ENCODE measurements around the gene CELSR1. TPM values are rescaled to one million over a fixed set of nuclear protein-coding genes. Genes with fewer than 3 reads are reported as not detected.

CELSR1 gene
- total RNA-seq, 2 experiments from 2014 or later = 1.0 to 1.1 TPM

DNA sequence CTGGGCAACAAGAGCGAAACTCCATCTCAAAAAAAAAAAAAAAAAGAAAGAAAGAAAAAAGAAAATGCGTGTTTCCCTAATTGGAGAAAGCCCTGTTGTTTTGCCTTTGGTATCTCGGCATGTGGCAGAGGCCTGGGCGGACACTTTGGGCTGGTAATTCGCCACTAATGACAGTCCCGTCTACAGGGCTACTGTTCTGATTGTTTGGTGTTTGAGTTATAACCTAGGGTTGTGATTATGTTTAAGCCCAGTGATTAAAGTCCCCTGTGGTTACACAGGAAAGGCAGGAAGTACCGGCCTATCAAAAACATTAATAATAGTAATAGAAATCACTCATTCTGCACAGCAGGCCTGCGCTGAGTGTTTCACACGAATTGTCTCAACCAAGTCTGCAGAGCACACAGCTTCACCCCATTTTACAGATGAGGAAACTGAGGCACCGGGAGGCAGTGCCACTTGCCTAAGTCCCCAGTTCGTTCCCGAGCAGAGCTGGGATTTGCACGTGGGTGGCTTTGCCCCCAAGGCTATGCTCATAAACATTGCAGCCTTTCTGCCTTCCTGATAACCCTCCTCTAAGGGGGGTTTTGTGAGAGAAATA is 43.6 kb upstream of the CELSR1 start:
- intact Hi-C loops (cut with DNase I, micrococcal nuclease) = no loop called here
- peak overlapping the region; percentile 11 for H3K4me3 Mint-ChIP-seq
- no peak overlapping the region for H3K27ac ChIP-seq (ENCODE audit: low read depth in 1 of 2, low read length in 2 of 2)
- H3K27me3 Mint-ChIP-seq = no peaks in the 10 kb centered on the region
- peaks cover 7% of the 10 kb centered on the region for H3K36me3 Mint-ChIP-seq (ENCODE audit: low read depth)
- TF ChIP-seq, protein P1, sequence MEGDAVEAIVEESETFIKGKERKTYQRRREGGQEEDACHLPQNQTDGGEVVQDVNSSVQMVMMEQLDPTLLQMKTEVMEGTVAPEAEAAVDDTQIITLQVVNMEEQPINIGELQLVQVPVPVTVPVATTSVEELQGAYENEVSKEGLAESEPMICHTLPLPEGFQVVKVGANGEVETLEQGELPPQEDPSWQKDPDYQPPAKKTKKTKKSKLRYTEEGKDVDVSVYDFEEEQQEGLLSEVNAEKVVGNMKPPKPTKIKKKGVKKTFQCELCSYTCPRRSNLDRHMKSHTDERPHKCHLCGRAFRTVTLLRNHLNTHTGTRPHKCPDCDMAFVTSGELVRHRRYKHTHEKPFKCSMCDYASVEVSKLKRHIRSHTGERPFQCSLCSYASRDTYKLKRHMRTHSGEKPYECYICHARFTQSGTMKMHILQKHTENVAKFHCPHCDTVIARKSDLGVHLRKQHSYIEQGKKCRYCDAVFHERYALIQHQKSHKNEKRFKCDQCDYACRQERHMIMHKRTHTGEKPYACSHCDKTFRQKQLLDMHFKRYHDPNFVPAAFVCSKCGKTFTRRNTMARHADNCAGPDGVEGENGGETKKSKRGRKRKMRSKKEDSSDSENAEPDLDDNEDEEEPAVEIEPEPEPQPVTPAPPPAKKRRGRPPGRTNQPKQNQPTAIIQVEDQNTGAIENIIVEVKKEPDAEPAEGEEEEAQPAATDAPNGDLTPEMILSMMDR (IDR thresholded peaks at IDR 0.05) = no peak
- DNase-seq (no peak), ATAC-seq (ENCODE audit: poor library complexity) (no peak)
- no peaks in the 10 kb centered on the region for H3K9me3 ChIP-seq (ENCODE audit: control insufficient read depth in 1 of 2, insufficient read depth in 1 of 2, low read length in 2 of 2)
- CTCF ChIA-PET = no interaction called here
- no peaks in the 10 kb centered on the region for H3K27me3 ChIP-seq (ENCODE audit: control insufficient read depth in 1 of 2, insufficient read depth in 2 of 2, low read length in 2 of 2)
- no peaks in the 10 kb centered on the region for H3K36me3 ChIP-seq (ENCODE audit: insufficient read depth, low read length)
- H3K4me1 ChIP-seq (ENCODE audit: insufficient read depth, low read length) = peaks cover 35% of the 10 kb centered on the region
- H3K9me3 Mint-ChIP-seq = no peaks in the 10 kb centered on the region
- peaks cover 30% of the 10 kb centered on the region for H3K4me1 Mint-ChIP-seq (ENCODE audit: low read depth)
- POLR2A ChIA-PET = no interaction called here
- H3K4me3 ChIP-seq (ENCODE audit: low read length) = no peak overlapping the region
- H3K27ac Mint-ChIP-seq = no peak overlapping the region

DNA sequence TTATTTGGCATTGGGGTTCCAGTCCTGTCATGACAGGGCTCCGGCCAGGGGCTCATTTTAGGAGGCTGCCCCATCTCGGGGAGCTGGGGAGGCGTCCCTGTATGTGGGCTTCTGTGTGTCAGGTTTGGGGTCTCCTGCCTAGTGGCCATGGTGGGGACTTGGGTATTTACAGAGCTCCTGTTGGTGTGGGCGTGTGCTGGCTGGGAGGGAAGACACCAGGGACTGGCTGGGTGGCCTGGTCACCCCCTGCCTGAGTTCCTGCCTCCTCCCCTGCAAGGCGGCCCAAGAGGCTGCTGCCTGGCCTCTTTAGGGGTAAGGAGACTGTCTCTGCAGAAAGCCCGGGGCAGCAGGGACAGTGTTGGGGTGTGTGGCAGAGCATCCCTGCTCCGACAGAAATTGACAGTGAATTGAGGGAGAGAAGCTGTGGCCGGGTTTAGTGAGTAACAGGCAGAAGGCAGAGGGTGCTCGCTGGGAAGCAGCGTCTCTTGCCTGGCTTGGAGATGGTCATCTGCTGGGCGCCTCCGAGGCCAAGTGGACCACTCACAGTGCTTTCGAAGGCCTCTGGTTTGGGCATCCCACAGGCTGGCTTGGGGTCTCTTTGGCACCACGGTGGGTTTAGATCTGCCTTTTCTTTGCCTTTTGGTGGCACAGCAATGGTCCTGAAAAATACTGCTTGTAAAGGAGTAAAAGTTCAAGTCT is 42.5 kb upstream of the CELSR1 start:
- peaks cover 46% of the 10 kb centered on the region for H3K4me1 ChIP-seq (ENCODE audit: insufficient read depth, low read length)
- CTCF ChIA-PET = no interaction called here
- peaks cover 11% of the 10 kb centered on the region for H3K36me3 Mint-ChIP-seq (ENCODE audit: low read depth)

DNA sequence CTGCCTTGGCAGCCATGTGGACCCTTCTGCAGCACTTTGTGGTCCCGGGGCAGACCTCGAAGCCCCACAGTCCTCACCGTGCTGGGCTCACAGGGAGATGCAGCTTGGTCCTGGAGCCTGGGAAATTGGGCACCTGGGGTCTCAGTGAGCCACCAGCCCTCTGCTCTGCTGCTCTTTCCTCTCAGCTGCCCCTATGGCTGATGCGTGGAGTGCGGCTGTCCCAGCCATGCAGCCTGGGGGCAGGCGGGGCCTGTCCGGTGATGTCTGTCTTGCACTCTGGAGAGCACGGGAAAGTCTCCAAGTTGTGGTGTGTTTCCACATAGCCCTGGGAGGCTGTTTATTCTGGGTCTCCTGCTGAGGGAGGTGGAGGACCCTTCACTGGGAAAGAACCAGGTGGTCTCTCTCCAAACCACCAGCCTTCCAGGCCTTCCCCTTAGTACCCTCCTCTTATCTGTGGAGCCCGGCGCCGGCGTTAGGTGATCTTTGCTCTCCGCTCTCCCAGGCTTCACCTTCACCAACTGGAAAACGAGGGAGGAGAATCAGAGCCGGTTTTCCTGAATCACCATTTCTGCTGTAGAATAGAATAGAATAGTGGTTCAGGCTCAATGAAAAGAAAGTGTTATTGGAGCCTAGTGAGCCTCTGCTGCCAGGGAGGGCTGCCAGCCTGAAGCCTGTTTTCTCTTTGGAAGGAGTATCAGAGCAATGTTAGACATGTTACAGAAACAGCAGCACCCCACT is 41.6 kb upstream of the CELSR1 start:
- peaks cover 46% of the 10 kb centered on the region for H3K4me1 ChIP-seq (ENCODE audit: insufficient read depth, low read length)
- Mint-ChIP-seq H3K9me3 (no peaks in the 10 kb centered on the region), H3K36me3 (ENCODE audit: low read depth) (peaks cover 11% of the 10 kb centered on the region), H3K27me3 (no peaks in the 10 kb centered on the region), H3K4me3 (peak overlapping the region; percentile 95), H3K27ac (peak overlapping the region; percentile 86), H3K4me1 (ENCODE audit: low read depth) (peaks cover 42% of the 10 kb centered on the region)
- H3K27me3 ChIP-seq (ENCODE audit: control insufficient read depth in 1 of 2, insufficient read depth in 2 of 2, low read length in 2 of 2) = no peaks in the 10 kb centered on the region
- no peak overlapping the region for H3K27ac ChIP-seq (ENCODE audit: low read depth in 1 of 2, low read length in 2 of 2)
- no peaks in the 10 kb centered on the region for H3K36me3 ChIP-seq (ENCODE audit: insufficient read depth, low read length)
- no peaks in the 10 kb centered on the region for H3K9me3 ChIP-seq (ENCODE audit: control insufficient read depth in 1 of 2, insufficient read depth in 1 of 2, low read length in 2 of 2)
- no peak for DNase-seq
- intact Hi-C loops (cut with DNase I, micrococcal nuclease) = loop anchor here (5.0 kb wide), 2 partner anchors 33 to 93 kb away; no protein-coding TSS in a partner anchor
- ATAC-seq (ENCODE audit: poor library complexity) = no peak
- no peak overlapping the region for H3K4me3 ChIP-seq (ENCODE audit: low read length)
- POLR2A ChIA-PET = no interaction called here
- CTCF ChIA-PET = no interaction called here
- TF ChIP-seq, protein P1 (IDR thresholded peaks at IDR 0.05) = no peak

More for the DNA sequence above, 42.5 kb upstream of the CELSR1 start:
- Histone ChIP-seq H3K27ac (ENCODE audit: low read depth in 1 of 2, low read length in 2 of 2) (no peak overlapping the region), H3K4me3 (ENCODE audit: low read length) (no peak overlapping the region), H3K36me3 (ENCODE audit: insufficient read depth, low read length) (no peaks in the 10 kb centered on the region), H3K9me3 (ENCODE audit: control insufficient read depth in 1 of 2, insufficient read depth in 1 of 2, low read length in 2 of 2) (no peaks in the 10 kb centered on the region), H3K27me3 (ENCODE audit: control insufficient read depth in 1 of 2, insufficient read depth in 2 of 2, low read length in 2 of 2) (no peaks in the 10 kb centered on the region)
- H3K27me3 Mint-ChIP-seq = no peaks in the 10 kb centered on the region
- peak overlapping the region; percentile 95 for H3K4me3 Mint-ChIP-seq
- peak overlapping the region; percentile 86 for H3K27ac Mint-ChIP-seq
- DNase-seq (peak in 1 of 14 experiments; percentile 11), ATAC-seq (ENCODE audit: poor library complexity) (no peak)
- H3K4me1 Mint-ChIP-seq (ENCODE audit: low read depth) = peaks cover 42% of the 10 kb centered on the region
- intact Hi-C loops (cut with DNase I, micrococcal nuclease) = loop anchor here (5.0 kb wide), 2 partner anchors 32 to 92 kb away; no protein-coding TSS in a partner anchor
- TF ChIP-seq, protein P1 (IDR thresholded peaks at IDR 0.05) = no peak
- H3K9me3 Mint-ChIP-seq = no peaks in the 10 kb centered on the region
- POLR2A ChIA-PET = no interaction called here

Measured in CD4-positive, alpha-beta T cell (primary cell).